Psoas muscle (tissue), 8 donors: ENCODE data around the gene HOXD13. TPM values are rescaled to one million over a fixed set of nuclear protein-coding genes. Genes with fewer than 3 reads are reported as not detected.

Experiments
- ATAC-seq, 4 donors: fragments of 200-7000 bp; cut with Tn5 transposase; one replicate each; pipeline ENCODE4 v1.9.1; 2020; ENCODE audit warnings: moderate library complexity in 3 of 4, mild to moderate bottlenecking in 2 of 4
- DNase-seq, 2 donors: peaks; one replicate each; pipeline ENCODE4 v3.0.0-alpha.2; 2020
- H3K27ac ChIP-seq: fragments of 200-600 bp; one replicate; pipeline ENCODE4 v1.8.0; 2022
- H3K27me3 ChIP-seq, 3 donors: fragments of 200-600 bp in 1 of 3; one replicate each; pipeline versions ENCODE4 v1.6.1 to v1.8.0; 2013 to 2022; ENCODE audit warnings: low read length in 2 of 3, mild to moderate bottlenecking in 2 of 3, moderate library complexity in 1 of 3; ENCODE audit not compliant: insufficient read depth in 3 of 3
- H3K36me3 ChIP-seq, 2 donors: fragments of 200-600 bp in 1 of 2; one replicate each; pipeline versions ENCODE4 v1.6.1 to v1.8.0; 2013 to 2022; ENCODE audit warnings: low read depth in 1 of 2, mild to moderate bottlenecking in 1 of 2, moderate library complexity in 1 of 2; ENCODE audit not compliant: insufficient read depth in 1 of 2
- H3K4me1 ChIP-seq: fragments of 200-600 bp; one replicate; pipeline ENCODE4 v1.8.0; 2022
- H3K4me3 ChIP-seq: fragments of 200-600 bp; one replicate; pipeline ENCODE4 v1.8.0; 2022; ENCODE audit warnings: mild to moderate bottlenecking
- H3K9me3 ChIP-seq: fragments of 200-600 bp; one replicate; pipeline ENCODE4 v1.8.0; 2022
- CTCF ChIP-seq: fragments of 200-600 bp; IDR thresholded peaks from one replicate; pipeline ENCODE4 v1.8.0; 2022; ENCODE audit warnings: antibody characterized with exemption
- WGBS, 3 donors: extraction: QIAGEN DNeasy Blood & Tissue Kit; methylation state at CpG; one replicate each; pipeline versions ENCODE4 v1.1.6 to v1.1.7; 2013; 5-methylcytosine and 5-hydroxymethylcytosine counted together
- intact Hi-C, 2 donors: fragments of 100-400 bp; cut with DNase I; formaldehyde crosslinking; loops; one replicate each; pipeline versions ENCODE4 v1.11.0 to v1.14.2; 2022
- polyA plus RNA-seq, 3 donors: library from polyadenylated mRNA; stranded (reverse); fragments of 200-250 nt; gene quantifications; one replicate each; pipeline ENCODE4 v1.2.3, GENCODE V29; 2013
- total RNA-seq, 4 donors: library from RNA; stranded (reverse); fragmentation: NEBNext Ultra II Directional in 2 of 4; extraction: Animal tissue kit (Norgen Biotek cat#: 25700) in 2 of 4; gene quantifications; one replicate each; pipeline versions ENCODE4 v1.2.1 to v1.2.4, GENCODE V29; 2021 to 2023
- donor health status: healthy with polysubstance abuse.
- donor health status: DM: no; HTN: no; CAD: no; lungs with moderate emphysema.
- donor health status: Bipolar disorder and iron deficiency.
- donor health status: healthy.
- donor health status: DM: yes; HTN: yes; CAD: no.
- donor health status: DM: no; HTN: no; CAD: no.
- donor health status: DM: no; HTN: no; CAD: no.
- donor health status: DM: yes; HTN: yes; CAD: no.

HOXD13 gene
- total and polyA plus RNA-seq, 7 donors = 0.01 TPM; not detected in 6

DNA sequence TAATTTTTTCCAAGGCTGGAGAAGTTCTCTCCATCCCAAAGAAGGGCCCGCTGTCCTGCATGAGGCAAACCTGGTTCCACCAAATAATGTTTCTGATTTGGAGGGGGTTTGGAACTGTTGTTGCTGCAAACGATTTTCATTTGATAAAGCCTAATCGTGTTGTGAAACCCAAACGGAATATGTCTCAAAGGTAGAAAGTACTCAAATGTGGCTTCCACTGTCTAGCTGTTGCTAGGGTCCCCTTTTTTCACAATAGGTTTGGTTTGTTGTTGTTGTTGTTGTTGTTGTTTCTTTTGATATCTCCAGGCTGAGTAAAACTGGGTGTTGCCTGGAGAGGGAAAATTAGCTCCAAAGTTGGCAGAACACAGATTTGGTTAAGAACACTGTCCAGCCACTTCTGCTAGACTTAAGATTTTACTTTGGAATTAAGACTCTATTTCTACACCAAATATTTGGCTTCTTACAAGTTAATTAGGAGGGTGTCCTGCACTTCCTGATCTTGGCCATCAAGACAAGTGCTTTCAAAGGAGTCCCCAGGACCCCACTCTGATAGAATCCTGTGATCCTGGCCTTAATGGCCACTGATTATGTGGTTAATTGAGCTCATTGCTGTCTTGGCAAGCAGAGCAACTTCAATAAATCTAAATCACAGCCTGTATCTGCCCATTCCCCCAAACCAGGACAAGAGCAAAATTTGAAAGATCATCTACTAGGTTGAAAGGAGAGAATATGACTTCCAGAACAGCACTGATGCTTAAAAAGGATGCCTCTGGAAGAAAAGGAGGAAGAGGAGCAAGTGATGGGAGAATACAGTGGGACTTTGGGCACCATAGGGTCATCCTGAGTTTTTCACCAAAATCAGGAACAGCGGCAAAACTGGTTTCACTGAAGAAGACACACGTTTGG is 3.3 kb upstream of the HOXD13 start:
- intact Hi-C loops = loop anchor here (5.0 to 10.0 kb wide), 3 partner anchors 234 to 722 kb away; no protein-coding TSS in a partner anchor
- no peak for ATAC-seq
- Histone ChIP-seq H3K27me3 (peaks cover 5 to 100% (median 61%) of the 10 kb centered on the region in 3 donors), H3K27ac (no peak overlapping the region), H3K9me3 (no peaks in the 10 kb centered on the region), H3K4me3 (no peak overlapping the region), H3K4me1 (peaks cover 12% of the 10 kb centered on the region), H3K36me3 (no peaks in the 10 kb centered on the region)
- no peak for TF ChIP-seq CTCF
- DNase-seq = no peak
- 14 to 23% (median 19%) methylated on average over 6 of the region's 6 CpGs for WGBS, 3 donors

GRCh38 chr2:176089843-176090395 is 2.6 kb upstream of the HOXD13 start:
- intact Hi-C loops = loop anchor here (5.0 to 10.0 kb wide), 4 partner anchors 235 to 835 kb away; no protein-coding TSS in a partner anchor
- Histone ChIP-seq H3K9me3 (no peaks in the 10 kb centered on the region), H3K4me1 (peaks cover 12% of the 10 kb centered on the region), H3K36me3 (no peaks in the 10 kb centered on the region), H3K4me3 (no peak overlapping the region), H3K27me3 (peaks cover 5 to 100% (median 61%) of the 10 kb centered on the region in 3 donors), H3K27ac (no peak overlapping the region)
- ATAC-seq (no peak), DNase-seq (no peak)
- TF ChIP-seq CTCF = no peak

GRCh38 chr2:176090862-176091261 is 1.7 kb upstream of the HOXD13 start:
- intact Hi-C loops = loop anchor here in 1 of 2 donors (10.0 kb wide), 1 partner anchor 836 kb away; no protein-coding TSS in a partner anchor
- WGBS, 3 donors = 43 to 62% (median 54%) methylated on average over 5 of the region's 5 CpGs

More at GRCh38 chr2:176090862-176091261, 1.7 kb upstream of the HOXD13 start:
- peaks cover 6% of the 10 kb centered on the region for H3K4me1 ChIP-seq
- DNase-seq (no peak), ATAC-seq (no peak)
- H3K36me3 ChIP-seq = no peaks in the 10 kb centered on the region
- peaks cover 7 to 100% (median 53%) of the 10 kb centered on the region in 3 donors for H3K27me3 ChIP-seq
- TF ChIP-seq CTCF = no peak
- no peaks in the 10 kb centered on the region for H3K9me3 ChIP-seq
- no peak overlapping the region for H3K27ac ChIP-seq
- no peak overlapping the region for H3K4me3 ChIP-seq
